AG08395 (cell line): ENCODE data around the gene HMCN1.
"Not testable (repeated sequence)": the region's sequence is repeated elsewhere in the genome, so short reads cannot be mapped to it uniquely, and the experiment has no call there.

Experiments
- DNase-seq: peaks from one replicate; pipeline ENCODE4 v3.0.0; 2012; ENCODE audit warnings: mixed read lengths, low spot score

The HMCN1 gene

DNA sequence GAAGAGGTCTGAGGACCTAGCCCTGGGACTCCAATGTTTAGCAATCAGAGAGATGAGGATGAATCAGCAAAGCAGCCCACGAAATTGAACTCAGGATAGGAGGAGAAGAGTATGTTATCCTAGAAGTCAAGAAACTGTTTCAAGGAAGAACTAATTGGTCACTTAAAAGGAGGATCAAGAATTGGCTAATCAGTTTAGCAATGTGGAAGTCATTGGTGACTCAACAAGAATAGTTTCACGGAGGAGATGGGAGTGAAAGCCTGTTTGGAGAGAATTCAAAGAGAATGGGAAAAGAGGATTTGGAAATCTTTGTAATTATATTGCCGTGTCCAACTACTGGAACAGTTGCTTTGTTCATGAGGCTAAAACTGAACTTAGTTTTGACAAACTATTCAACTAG lies 7.4 kb downstream of the HMCN1 start:
- peak; percentile 73 for DNase-seq

DNA sequence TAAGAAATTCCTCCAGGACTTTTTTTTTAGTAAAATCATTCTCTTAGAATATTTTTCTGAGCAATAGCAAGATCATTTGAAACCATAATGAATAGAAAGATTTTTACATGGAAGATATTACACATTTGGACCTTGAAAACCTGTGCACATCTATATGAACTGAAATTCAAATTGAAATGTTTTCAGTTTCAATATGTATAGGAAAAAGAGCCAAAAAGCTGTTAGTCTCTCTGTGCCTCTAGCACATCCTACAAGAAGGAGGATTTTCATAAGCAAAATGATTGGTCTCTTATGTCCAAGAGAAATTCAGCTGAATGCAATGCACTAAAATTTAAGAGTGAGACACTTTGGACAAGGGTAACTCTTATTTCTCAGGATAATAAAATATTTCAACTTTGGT lies 8.2 kb downstream of the HMCN1 start:
- no peak for DNase-seq

DNA sequence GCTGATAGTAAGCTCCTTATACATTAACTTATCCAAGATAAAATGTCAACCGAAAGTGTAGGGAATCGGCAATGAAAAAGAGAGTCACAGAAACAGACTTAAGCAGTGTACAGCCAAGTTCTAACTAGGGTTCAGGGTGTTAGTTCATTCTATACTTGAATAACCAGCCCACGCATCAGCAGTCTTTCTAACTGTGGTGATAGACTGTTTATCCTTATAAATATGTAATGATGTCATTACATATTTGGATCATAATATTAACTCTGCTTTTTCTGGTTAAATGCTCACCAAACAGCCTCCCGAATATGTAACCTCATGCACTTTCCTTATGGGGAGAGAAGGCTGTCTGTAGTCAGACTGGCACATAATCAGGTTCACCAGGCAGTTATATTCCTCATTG lies 11.0 kb downstream of the HMCN1 start:
- DNase-seq = no peak

DNA sequence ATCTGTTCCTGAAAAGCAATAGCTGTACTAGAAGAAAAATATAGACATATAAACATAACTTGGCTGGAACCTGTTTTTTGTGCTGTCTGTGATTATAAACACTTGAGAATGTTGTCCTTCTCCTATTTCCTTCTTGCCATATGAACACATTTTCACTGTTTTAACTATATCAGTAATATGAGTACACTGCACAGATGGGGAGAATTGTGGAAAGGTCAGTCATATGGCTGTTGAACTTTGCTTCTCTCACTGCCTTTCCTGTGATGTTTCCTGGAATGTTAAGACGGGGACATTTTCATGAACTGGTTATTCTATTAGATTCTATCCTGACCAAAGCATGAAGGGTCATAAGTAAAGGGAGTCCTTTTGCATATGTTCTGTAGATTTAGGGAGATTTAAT lies 24.9 kb downstream of the HMCN1 start:
- no peak for DNase-seq

- no peak for DNase-seq
These were observed 27.6 kb downstream of the HMCN1 start for GRCh38 chr1:185761841-185762240.

- DNase-seq = no peak
These were observed 33.4 kb downstream of the HMCN1 start for GRCh38 chr1:185767508-185768120.

GRCh38 chr1:185768371-185768770 lies 34.2 kb downstream of the HMCN1 start:
- DNase-seq = no peak

GRCh38 chr1:185769136-185769535 lies 34.9 kb downstream of the HMCN1 start:
- no peak for DNase-seq

DNA sequence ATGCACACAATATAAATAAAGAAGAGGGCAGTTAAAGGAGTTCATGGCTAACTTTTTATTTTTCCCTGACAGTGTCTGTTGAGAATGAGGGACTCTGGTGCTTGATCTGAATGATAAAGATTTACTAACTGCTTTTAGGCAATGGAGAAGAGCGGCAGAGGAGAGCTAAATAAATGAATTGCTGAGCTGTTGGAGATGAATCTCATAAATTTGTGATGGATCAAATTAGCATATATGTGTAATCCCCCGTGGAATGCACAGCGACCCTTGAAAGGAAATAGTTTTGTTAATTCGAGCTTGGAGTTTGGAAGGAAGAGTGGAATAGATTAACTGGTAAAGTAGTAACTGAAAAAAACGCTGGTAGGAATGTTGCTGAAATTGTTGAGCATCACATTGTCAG lies 40.2 kb downstream of the HMCN1 start:
- DNase-seq = no peak

GRCh38 chr1:185775501-185775900 lies 41.3 kb downstream of the HMCN1 start:
- no peak for DNase-seq

GRCh38 chr1:185776522-185776921 lies 42.3 kb downstream of the HMCN1 start:
- no peak for DNase-seq

GRCh38 chr1:185783860-185784259 lies 49.7 kb downstream of the HMCN1 start:
- DNase-seq = not testable (repeated sequence)

DNA sequence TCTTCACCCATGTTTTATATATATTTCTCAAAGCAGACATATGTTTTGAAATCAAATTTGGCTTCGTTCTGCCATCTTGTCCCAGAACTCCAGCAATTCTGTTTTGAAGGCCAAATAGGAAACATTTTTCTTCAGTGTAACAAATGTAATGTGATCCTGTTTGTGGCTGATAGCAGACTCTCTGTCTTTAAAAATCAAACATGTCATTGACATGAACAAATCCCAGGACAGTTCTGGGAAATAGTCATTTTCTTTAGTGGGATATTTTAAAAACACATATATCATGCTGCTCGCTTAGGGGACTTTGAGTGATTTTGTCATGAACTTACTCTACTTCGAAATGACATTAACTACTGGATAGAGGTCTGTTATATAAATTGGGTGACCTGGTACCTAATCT lies 51.4 kb downstream of the HMCN1 start:
- DNase-seq = no peak

DNA sequence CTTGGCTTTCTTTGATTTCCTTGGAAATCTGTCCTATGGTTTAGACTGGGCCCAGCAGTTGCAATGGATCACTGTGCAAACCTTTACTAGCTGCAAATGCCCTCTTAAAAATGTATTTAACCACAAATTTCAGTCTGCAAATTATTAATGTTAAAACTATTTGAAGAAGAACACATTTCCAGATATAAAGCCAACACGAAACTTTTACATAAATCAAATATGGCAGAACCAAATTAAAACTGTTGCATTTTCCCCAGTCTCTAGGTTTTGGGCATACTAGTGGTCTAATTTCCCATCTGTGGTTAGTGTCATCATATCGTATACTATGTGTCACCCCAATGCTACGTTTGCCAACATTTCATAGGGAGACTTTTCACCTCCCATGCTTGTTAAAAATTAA lies 52.3 kb downstream of the HMCN1 start:
- DNase-seq = peak; percentile 75

- DNase-seq = no peak
These were observed 53.0 kb downstream of the HMCN1 start for GRCh38 chr1:185787238-185787637.

DNA sequence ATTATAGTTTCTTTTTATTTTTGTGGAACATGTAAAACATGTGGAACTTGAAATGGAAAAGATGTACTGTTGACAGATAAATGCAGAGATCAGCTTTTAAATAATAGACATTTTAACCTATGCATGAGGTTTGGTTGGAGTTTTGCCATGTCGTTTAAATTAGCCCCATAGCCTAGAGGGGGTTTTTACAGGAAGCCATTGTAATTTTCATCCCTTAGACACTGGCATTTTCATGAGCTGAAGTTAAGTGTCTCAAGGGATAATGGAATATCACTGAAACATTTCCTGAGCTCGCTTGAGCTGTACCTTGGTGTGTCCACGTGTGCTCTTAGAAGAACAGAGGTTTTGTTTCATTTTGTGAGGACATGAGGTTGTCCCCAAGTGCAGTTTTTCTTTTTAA lies 54.2 kb downstream of the HMCN1 start:
- DNase-seq = no peak

GRCh38 chr1:185789501-185790193 lies 55.5 kb downstream of the HMCN1 start:
- no peak for DNase-seq

DNA sequence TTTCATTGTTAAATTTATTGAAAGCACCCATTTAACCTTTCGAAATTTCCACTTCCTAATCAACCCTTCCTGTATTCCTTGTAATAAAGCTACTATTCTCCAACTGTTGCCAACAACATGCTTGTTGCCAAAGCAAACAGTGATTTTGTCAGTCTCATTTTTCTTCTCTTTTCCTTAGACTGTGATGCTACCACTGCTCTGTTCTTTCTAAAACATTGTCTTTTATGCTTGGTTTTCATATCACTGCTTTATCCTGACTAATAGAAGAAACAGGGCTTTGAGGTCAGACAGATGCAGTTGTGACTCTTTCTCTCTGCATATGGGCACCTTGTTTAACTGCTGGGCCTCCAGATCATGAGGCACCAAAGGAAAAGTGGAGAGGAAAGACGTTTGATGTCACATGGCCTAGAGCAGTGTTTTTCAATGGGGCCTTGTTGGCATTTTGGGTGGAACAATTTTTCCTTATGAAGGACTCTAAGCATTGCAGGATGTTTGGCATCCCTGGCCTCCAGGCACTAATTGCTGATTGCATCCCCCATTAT lies 56.1 kb downstream of the HMCN1 start:
- DNase-seq = peak; percentile 13

GRCh38 chr1:185792040-185792439 lies 57.8 kb downstream of the HMCN1 start:
- DNase-seq = no peak

- not testable (repeated sequence) for DNase-seq
These were observed 60.3 kb downstream of the HMCN1 start for GRCh38 chr1:185794495-185794894.

DNA sequence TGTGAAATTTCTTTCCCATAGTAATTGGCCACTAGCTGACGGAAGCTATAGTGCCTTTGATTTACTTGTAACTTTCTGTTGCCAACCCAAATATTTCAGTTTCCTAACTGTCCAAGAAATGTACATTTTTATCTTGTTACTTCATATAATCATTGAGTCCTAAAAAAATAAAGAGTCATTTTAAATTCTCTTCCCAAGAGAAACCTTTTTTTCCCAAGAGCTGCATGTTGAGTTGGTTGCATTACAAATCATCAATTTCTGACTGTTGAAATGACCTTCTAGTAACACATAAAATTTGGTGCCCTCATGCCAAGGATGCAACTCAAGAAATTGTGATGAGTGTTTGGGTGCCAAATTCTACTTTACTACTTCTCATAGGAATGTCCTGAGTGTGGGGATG lies 61.0 kb downstream of the HMCN1 start:
- DNase-seq = peak; percentile 18

DNA sequence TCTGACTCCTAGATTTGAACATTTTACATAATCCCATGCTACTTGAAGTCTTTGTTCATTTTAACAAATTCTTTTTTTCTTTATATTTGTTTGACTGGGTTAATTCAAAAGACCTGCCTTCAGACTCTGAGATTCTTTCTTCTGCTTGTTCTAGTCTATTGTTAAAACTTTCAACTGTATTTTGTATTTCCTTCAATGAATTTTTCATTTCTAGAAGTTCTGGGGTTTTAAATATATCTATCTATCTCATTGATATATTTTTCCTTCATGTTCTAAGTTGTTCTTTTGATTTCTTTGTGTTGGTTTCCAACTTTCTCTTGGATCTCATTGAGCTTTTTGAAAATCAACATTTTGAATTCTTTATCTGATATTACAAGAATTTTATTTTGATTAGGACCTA lies 64.3 kb downstream of the HMCN1 start:
- no peak for DNase-seq

- no peak for DNase-seq
These were observed 69.0 kb downstream of the HMCN1 start for GRCh38 chr1:185803241-185803640.

DNA sequence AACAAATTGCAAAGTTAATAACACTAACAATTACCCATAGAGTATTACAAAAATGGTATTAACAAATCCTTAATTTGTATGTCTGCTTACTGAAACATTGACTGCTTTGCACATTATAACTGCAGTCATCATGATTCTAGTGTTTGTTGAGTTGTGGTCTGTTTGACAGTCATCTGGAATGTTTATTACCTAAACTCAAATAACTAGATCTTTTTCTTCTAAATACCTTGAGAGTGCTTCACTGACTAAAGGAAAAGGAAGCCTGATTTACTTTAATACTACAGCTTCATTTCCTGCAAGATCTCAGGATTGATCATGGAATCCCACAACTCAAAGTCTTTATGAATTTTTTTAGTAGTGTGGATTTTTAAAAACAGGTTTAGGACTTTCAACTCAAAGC lies 70.0 kb downstream of the HMCN1 start:
- DNase-seq = no peak
